Stimulated activated CD8-positive, alpha-beta memory T cell treated with anti-CD3 and anti-CD28 coated beads, Interleukin-7, amount 100 ng/mL, for 1 hour (primary cell): ENCODE measurements around the gene ARL6IP1.

Source experiments
- DNase-seq, 2 donors: peaks; one replicate each; pipeline ENCODE4 v3.0.0-alpha.2; 2020; ENCODE audit warnings: low read depth in 2 of 2

Gene ARL6IP1

GRCh38 chr16:18801145-18801972 is at the start of gene ARL6IP1:
Gene ARL6IP1 (minus strand): TSS chr16:18801549. CDS start chr16:18801466, 83 bp downstream.
- DNase-seq, result peak; percentile 97

GRCh38 chr16:18846416-18846815 is 45.1 kb upstream of the ARL6IP1 start:
- no peak for DNase-seq

GRCh38 chr16:18842565-18842964 is 41.2 kb upstream of the ARL6IP1 start:
- DNase-seq, result no peak

- DNase-seq, result no peak
Observed at GRCh38 chr16:18841833-18842525, 40.6 kb upstream of the ARL6IP1 start.

- no peak for DNase-seq
Observed at GRCh38 chr16:18839555-18839954, 38.2 kb upstream of the ARL6IP1 start.

GRCh38 chr16:18836702-18837101 is 35.4 kb upstream of the ARL6IP1 start:
- no peak for DNase-seq

- no peak for DNase-seq
Observed at GRCh38 chr16:18834864-18835263, 33.5 kb upstream of the ARL6IP1 start.

DNA sequence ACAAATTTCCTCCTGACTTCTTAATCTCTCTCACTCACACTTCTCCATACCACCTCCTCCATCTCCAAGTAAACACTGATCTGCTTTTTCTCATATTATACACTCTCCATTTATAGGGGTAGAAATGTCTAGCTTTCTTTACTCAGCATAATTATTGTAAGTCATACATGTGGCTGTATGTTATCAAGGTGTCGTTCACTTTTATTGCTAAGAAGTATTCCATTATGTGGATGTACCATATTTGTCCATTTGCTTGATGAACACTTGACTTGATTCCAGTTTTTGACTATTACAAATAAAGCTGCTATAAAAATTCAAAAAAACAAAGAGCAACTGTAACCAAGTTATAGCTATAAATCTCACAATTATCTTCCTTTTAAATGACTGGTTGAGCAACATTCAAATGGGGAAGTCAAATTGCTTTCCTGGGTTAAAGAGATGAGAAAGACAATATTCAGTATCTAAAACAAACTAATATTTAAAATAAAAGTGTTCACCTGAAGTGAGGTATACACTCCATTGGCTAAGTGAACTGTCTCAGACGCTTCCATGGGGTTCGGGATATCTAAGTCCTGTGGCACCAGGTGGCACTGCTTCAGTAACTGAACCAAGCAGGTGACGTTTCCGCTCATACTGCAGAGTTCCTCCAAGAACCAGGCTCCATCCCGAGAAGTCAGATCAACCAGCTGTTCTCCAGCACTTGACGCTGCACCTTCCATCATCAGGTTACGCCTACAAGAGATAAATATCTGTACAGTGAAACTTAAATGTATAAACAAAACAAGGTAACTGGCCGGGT is 32.6 kb upstream of the ARL6IP1 start:
- no peak for DNase-seq

DNA sequence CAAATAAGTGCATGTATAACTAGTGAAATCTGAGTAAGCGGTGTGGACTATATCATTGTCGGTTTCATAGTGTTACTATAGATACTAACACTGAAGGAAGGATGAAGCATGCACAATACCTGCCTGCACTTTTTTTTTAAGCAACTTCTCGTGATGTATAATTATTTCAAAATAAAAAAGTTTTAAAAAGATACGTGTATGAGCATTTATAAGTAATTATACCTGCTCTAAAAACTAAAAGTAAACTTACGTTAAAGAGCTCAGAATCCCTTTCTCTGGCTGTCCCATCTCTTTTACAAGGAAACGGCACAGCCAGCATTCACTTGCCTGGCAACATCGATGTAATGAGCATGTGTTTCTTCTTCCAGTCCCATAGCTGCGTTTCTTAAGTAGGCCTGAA is 31.3 kb upstream of the ARL6IP1 start:
- DNase-seq, result no peak

DNA sequence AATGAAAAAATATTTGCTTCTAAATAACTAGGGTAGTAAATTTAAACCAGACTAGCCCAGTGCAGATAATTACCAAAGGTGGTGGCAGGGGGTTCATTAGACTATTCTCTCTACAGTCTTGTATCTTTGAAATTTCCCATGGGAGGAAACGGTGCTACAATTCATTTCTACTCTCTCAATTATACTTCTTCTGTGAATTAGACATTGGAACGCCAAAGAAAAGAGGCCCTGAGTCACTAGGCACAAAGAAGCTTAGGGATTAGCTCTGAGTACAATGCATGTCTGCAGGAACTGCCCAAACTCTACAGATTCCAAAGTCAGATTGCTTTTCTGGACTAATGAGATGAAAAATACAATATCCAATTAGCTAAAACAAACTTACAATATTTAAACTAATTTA is 30.7 kb upstream of the ARL6IP1 start:
- no peak for DNase-seq

GRCh38 chr16:18829251-18829650 is 27.9 kb upstream of the ARL6IP1 start:
- DNase-seq, result no peak

DNA sequence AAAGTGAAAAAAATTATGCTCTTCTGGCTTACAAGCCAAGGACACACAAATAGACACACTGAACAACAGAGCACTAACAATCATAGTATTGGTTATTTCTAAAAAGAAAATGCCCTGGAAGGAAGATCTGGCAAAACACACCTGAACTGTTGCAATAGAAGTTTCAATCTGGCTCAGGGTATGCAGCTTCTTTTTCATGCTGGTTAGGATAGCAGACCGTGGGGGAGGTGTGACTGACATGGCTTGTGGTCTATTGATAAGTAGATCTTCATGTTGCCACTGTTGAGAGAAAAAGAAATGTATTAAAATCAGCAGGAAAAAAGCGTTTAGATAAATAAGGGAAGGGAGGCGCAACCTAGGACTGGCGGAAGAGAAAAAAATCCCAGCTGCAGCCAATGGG is 26.5 kb upstream of the ARL6IP1 start:
- DNase-seq, result no peak

- no peak for DNase-seq
Observed at GRCh38 chr16:18816286-18816685, 14.9 kb upstream of the ARL6IP1 start.

- no peak for DNase-seq
Observed at GRCh38 chr16:18811925-18812324, 10.6 kb upstream of the ARL6IP1 start.

GRCh38 chr16:18809165-18809564 is 7.8 kb upstream of the ARL6IP1 start:
- DNase-seq, result no peak

GRCh38 chr16:18805257-18805773 is 4.0 kb upstream of the ARL6IP1 start:
- DNase-seq, result no peak

DNA sequence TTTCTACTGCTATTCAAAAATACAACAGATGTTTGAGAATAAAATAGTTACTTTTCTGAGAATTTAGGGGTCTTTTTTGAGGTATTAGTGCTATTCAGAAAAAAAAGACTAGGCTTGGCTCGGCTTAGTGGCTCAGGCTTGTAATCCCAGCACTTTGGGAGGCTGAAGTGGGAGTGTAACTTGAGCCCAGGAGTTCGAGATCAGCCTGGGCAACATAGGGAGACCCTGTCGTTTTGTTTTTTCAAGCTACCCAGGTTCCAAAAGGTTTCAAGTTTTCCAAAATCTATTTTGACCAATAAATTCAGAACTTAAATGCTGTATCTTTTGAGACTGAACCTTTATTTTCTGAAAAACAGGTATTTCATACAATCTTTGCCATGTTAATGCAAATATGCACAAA is 3.2 kb upstream of the ARL6IP1 start:
- DNase-seq, result no peak

DNA sequence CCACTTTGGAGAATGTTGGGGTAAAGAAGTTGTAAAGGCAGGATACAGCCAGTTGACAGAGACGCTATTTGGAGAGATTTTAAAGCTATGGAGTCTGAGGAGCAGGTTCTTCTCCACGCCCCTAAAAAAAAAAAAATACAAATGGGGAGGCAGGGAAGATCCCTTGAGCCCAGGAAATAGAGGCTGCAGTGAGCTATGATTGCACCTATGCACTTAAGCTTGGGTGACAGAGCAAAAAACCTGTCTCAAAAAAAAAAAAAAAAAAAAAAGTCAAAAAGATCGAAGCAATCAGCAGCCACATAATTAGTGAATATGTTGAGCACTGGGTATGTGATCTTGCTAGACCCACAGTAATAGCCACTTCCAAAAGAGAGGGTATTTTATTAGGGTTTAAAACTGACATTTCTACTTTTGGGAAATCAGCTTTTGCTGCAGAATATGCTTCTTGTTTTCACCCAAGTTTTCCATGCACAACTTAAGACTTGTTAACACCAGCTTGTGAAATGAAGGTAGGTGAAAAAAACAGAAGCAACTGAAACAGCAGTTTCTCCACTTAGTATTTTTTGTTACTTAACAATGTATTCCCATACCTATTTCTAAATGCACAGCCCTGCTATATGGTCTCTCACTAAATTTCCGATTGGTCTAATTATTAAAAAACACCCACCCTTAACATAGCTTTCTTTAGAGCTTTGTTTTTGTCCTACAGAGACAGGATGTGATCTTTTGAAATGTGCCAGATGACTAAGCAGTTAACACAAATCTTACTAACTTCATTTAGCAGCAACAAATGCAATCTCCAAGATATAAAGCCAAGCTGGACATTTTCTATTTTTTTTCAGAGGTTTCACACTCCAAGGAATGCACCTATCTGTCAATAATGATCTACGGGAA is 2.5 kb upstream of the ARL6IP1 start:
- DNase-seq, result no peak

DNA sequence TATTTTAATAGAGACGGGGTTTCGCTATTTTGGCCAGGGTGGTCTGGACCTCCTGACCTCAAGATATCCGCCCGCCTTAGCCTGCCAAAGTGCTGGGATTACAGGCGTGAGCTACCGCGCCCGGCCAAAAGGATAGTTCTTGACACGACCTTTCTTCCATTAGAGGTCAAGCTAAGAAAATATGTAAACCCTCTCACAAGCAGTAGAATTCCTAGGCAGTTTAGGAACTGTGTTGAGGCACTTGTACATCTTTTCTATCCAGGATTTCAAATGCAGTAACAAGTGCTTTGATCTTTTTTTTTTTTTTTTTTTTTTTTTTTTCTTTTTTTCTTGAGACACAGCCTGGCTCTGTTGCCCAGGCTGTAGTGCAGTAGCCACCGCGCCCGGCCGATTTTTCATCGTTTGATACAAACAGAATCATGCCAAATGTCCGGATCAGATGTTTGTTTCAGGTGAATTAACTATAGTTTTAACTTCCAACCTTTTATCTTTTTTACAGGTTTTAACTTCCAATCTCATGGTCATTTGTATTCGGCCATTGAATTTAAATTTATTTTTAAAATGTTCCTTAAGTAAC is 1.5 kb upstream of the ARL6IP1 start:
- no peak for DNase-seq

GRCh38 chr16:18800775-18801144 is 589 bp downstream of the ARL6IP1 start:
- DNase-seq, result no peak

DNA sequence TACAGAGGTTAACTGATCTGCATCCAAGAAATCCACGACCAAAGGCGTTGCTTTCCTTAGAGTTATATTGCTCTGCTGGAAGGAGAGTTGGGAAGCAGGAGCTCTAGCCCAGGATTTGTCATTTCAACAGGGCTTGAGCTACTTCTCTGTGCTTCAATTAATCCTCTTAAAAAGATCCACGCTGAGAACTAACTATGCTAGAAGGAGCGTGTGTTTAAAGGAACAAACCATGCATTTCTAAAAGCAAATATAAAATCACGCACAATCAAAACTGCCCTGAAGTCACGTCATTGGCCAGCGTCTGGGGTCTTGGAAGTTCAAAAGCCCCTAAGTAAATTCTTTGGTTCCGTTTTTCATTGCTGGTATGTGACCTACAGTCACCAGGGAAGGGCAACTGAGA is 1.1 kb downstream of the ARL6IP1 start:
- DNase-seq, result no peak
